PC-3 (cell line): Measurements from ENCODE around the gene KCNN1. TPM values are rescaled to one million over a fixed set of nuclear protein-coding genes. Genes with fewer than 3 reads are reported as not detected.
"Not testable (repeated sequence)": the region's sequence is repeated elsewhere in the genome, so short reads cannot be mapped to it uniquely, and the experiment has no call there.

Experiments
- ATAC-seq: fragments of 200-7000 bp; cut with Tn5 transposase; 2 replicates; pipeline ENCODE4 v1.9.1; 2020; ENCODE audit warnings: mild to moderate bottlenecking, moderate library complexity
- BruUV-seq: library from RNA; stranded (reverse); fragments of 400-500 nt; replicated peaks from 2 replicates; lab custom pipeline; 2021; lab: Mats Ljungman, UMichigan
- CTCF ChIA-PET: fragments of 300-600 bp; sonication (Branson Sonifier 250); formaldehyde crosslinking; loops from one replicate; lab custom pipeline; 2022; ENCODE audit warnings: antibody characterized with exemption; lab: Charles Lee
- POLR2A ChIA-PET: fragments of 300-600 bp; sonication (Branson Sonifier 250); formaldehyde crosslinking; loops from one replicate; lab custom pipeline; 2022; ENCODE audit warnings: antibody characterized with exemption; ENCODE audit not compliant: unreplicated experiment; lab: Charles Lee
- DNase-seq: peaks from one replicate; pipeline ENCODE4 v3.0.0-alpha.2; 2015
- H2AFZ ChIP-seq: fragments of 300-600 bp; sonication (generic); 2 replicates; pipeline ENCODE4 v1.6.0; 2016; ENCODE audit warnings: antibody characterized with exemption, low read length
- H3F3A ChIP-seq: fragments of 300-600 bp; sonication (generic); one replicate; pipeline ENCODE4 v1.6.0; 2017; ENCODE audit warnings: antibody characterized with exemption, low read length, control low read depth, mild to moderate bottlenecking; ENCODE audit not compliant: unreplicated experiment
- H3K27ac ChIP-seq: fragments of 300-600 bp; sonication (generic); 2 replicates; pipeline ENCODE4 v1.5.1; 2016; ENCODE audit warnings: mild to moderate bottlenecking, low read length
- H3K27me3 ChIP-seq: fragments of 300-600 bp; sonication (generic); 2 replicates; pipeline ENCODE4 v1.6.1; 2016; ENCODE audit warnings: low read length, mixed read lengths
- H3K36me3 ChIP-seq: fragments of 300-600 bp; sonication (generic); 2 replicates; pipeline ENCODE4 v1.6.1; 2016; ENCODE audit warnings: low read depth, mixed run types, low read length, mixed read lengths
- H3K4me1 ChIP-seq: fragments of 300-600 bp; sonication (generic); 2 replicates; pipeline ENCODE4 v1.5.1; 2016; ENCODE audit warnings: low read length; ENCODE audit not compliant: insufficient read depth
- H3K4me2 ChIP-seq: fragments of 300-600 bp; sonication (generic); 2 replicates; pipeline ENCODE4 v1.6.0; 2016; ENCODE audit warnings: low read length
- H3K4me3 ChIP-seq: fragments of 300-600 bp; sonication (generic); 2 replicates; pipeline ENCODE4 v1.5.1; 2016; ENCODE audit warnings: mild to moderate bottlenecking, low read length, mixed read lengths
- H3K79me2 ChIP-seq: fragments of 300-600 bp; sonication (generic); 2 replicates; pipeline ENCODE4 v1.6.1; 2017; ENCODE audit warnings: low read length, mixed read lengths
- H3K9ac ChIP-seq: fragments of 300-600 bp; sonication (generic); 2 replicates; pipeline ENCODE4 v1.6.0; 2016; ENCODE audit warnings: mild to moderate bottlenecking, low read length
- H3K9me2 ChIP-seq: fragments of 300-600 bp; sonication (generic); replicated peaks from 2 replicates; pipeline ENCODE4 v1.6.1; 2016; ENCODE audit warnings: mixed run types, low read length, mixed read lengths
- H3K9me3 ChIP-seq: fragments of 300-600 bp; sonication (generic); 2 replicates; pipeline ENCODE4 v1.6.1; 2016; ENCODE audit warnings: low read length, mixed read lengths
- H4K20me1 ChIP-seq: fragments of 300-600 bp; sonication (generic); 2 replicates; pipeline ENCODE4 v1.6.1; 2016; ENCODE audit warnings: low read length, mixed read lengths
- CTCF ChIP-seq: fragments of 300-600 bp; sonication (generic); conservative IDR thresholded peaks from 2 replicates; pipeline ENCODE4 v1.5.1; 2017; ENCODE audit warnings: antibody characterized with exemption, low read depth, mild to moderate bottlenecking, low read length
- EZH2 ChIP-seq: fragments of 300-600 bp; sonication (generic); IDR thresholded peaks from one replicate; pipeline ENCODE4 v1.6.1; 2017; ENCODE audit warnings: antibody characterized with exemption, mild to moderate bottlenecking, low read length; ENCODE audit not compliant: unreplicated experiment
- EZH2phosphoT487 ChIP-seq: fragments of 300-600 bp; sonication (generic); IDR thresholded peaks from 2 replicates; pipeline ENCODE4 v1.6.1; 2018; ENCODE audit warnings: mild to moderate bottlenecking, antibody characterized with exemption, low read length, borderline replicate concordance
- intact Hi-C: fragments of 100-400 bp; cut with micrococcal nuclease; formaldehyde crosslinking; loops from 2 replicates; pipeline ENCODE4 v1.9.0; 2023
- total RNA-seq: library from RNA; depleted of rRNA; stranded (reverse); fragments of >200 nt; gene quantifications from 2 replicates; pipeline ENCODE4 v1.2.3, GENCODE V29; 2014

KCNN1 gene
- total RNA-seq, 1 experiment from 2014 or later: not detected

- Histone ChIP-seq H3K9me2 (no peaks in the 10 kb centered on the region), H3K4me3 (no peak overlapping the region), H3K4me2 (no peak overlapping the region), H3K9ac (no peak overlapping the region), H3K79me2 (no peaks in the 10 kb centered on the region), H3K4me1 (no peaks in the 10 kb centered on the region), H3K36me3 (no peaks in the 10 kb centered on the region), H3K9me3 (no peaks in the 10 kb centered on the region), H3K27ac (no peak overlapping the region), H4K20me1 (no peaks in the 10 kb centered on the region), H2AFZ (no peak overlapping the region), H3K27me3 (no peaks in the 10 kb centered on the region), H3F3A (no peaks in the 10 kb centered on the region)
- ChIA-PET POLR2A (no interaction called here), CTCF (no interaction called here)
- no TSS peak for BruUV-seq
- intact Hi-C loops: no loop called here
- no peak for DNase-seq
- TF ChIP-seq CTCF (no peak), EZH2phosphoT487 (no peak), EZH2 (no peak)
- no peak for ATAC-seq
These were observed 15.5 kb downstream of the KCNN1 start for GRCh38 chr19:17982430-17982829.

GRCh38 chr19:17985037-17985818, 18.3 kb downstream of the KCNN1 start:
- Histone ChIP-seq H3K27me3 (no peaks in the 10 kb centered on the region), H3K79me2 (no peaks in the 10 kb centered on the region), H3K4me1 (no peaks in the 10 kb centered on the region), H3K36me3 (no peaks in the 10 kb centered on the region), H3K4me2 (no peak overlapping the region), H3F3A (no peaks in the 10 kb centered on the region), H3K9ac (no peak overlapping the region), H3K4me3 (no peak overlapping the region), H4K20me1 (no peaks in the 10 kb centered on the region), H3K9me3 (no peaks in the 10 kb centered on the region), H3K27ac (no peak overlapping the region), H3K9me2 (no peaks in the 10 kb centered on the region), H2AFZ (no peak overlapping the region)
- ATAC-seq: peak; percentile 22; the same call in 1 of the 2 replicates
- TF ChIP-seq CTCF (no peak), EZH2 (no peak), EZH2phosphoT487 (no peak)
- BruUV-seq: no TSS peak
- CTCF ChIA-PET: no interaction called here
- intact Hi-C loops: no loop called here
- POLR2A ChIA-PET: no interaction called here
- DNase-seq: no peak

GRCh38 chr19:17986569-17986968, 19.7 kb downstream of the KCNN1 start:
- DNase-seq, H3K27me3 ChIP-seq, H3K9ac ChIP-seq, ATAC-seq, H3K79me2 ChIP-seq, H3K4me2 ChIP-seq, H3K36me3 ChIP-seq, H2AFZ ChIP-seq, H3K4me1 ChIP-seq, BruUV-seq, CTCF ChIA-PET, POLR2A ChIA-PET, H3K4me3 ChIP-seq, H3K9me2 ChIP-seq, intact Hi-C loops, H4K20me1 ChIP-seq, H3F3A ChIP-seq, H3K9me3 ChIP-seq, H3K27ac ChIP-seq: not testable (repeated sequence)
